ENCODE measurements around the gene PDZD7.

Gene PDZD7

DNA sequence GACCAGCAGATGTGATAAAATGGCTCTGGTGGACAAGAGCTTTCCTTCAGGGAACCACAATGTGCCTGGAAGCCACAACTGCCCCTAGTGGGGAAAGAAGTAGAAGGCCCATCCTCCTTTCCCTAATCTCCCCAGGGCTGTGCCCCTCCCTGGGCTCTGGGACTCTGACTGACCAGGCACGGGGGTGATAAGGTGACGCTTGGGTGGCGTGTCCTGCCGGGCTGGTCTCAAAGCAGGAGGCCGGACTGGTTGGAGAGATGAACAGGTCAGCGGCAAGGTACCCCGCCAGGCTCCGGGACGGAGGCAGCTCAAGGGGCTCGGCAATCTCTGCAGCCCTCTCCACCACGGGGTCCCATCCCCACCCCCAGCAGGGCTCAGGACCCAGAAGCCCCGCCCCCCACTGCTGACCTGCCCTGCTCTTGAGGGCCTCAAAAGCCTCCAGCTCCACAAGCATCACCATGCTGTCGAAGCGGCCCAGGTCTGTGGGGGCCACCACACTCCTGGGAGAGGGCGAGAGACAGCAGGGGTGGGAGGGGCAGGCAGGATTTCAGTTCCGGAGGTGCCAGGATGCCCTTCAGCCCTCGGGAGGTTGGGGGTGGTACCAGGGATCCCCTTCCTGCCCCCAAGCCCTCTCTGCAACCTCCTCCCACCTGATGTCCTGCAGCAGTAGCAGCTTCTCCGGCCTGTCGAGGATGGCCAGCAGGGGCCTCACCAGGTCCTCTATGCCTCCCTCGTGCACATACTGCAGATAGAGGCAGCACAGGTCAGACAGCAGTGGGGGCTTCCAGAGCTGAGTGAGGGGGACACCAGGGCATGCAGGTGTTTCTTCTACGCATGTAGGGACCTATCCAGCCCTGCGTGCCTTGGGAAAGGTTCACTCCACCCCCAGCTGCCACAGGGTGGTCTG lies 19.2 kb downstream of the PDZD7 start:
- TF ChIP-seq, protein P1, sequence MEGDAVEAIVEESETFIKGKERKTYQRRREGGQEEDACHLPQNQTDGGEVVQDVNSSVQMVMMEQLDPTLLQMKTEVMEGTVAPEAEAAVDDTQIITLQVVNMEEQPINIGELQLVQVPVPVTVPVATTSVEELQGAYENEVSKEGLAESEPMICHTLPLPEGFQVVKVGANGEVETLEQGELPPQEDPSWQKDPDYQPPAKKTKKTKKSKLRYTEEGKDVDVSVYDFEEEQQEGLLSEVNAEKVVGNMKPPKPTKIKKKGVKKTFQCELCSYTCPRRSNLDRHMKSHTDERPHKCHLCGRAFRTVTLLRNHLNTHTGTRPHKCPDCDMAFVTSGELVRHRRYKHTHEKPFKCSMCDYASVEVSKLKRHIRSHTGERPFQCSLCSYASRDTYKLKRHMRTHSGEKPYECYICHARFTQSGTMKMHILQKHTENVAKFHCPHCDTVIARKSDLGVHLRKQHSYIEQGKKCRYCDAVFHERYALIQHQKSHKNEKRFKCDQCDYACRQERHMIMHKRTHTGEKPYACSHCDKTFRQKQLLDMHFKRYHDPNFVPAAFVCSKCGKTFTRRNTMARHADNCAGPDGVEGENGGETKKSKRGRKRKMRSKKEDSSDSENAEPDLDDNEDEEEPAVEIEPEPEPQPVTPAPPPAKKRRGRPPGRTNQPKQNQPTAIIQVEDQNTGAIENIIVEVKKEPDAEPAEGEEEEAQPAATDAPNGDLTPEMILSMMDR (IDR thresholded peaks at IDR 0.05; ENCODE audit: borderline replicate concordance, control extremely low read depth, extremely low read depth, insufficient read depth, missing control alignments) = no peak
- in situ Hi-C loops (cut with MboI; ENCODE audit: low sequenced_read_pairs, unreplicated experiment) = no loop called here
- no peak for DNase-seq (ENCODE audit: low spot score)

DNA sequence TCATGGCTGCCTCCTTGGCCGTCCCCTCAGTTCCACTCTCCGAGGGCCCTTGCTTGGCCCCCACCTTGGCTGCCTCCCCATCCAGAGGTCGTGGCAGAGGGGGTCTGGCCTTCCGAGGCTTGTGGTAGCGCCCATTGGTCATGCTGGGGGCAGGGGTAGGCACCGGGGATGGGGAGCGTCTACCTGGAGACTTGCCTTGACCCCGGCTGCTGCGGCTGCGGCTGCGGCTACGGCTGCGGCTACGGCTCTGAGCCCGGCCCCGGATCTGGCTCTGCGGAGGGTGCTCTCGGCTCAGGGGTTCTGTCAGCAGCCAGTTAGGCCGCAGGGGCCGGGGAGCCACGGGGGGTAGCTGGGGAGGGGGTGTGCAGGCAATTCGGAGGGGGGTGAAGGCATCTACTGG lies 20.6 kb downstream of the PDZD7 start:
- TF ChIP-seq, protein P1 (IDR thresholded peaks at IDR 0.05; ENCODE audit: borderline replicate concordance, control extremely low read depth, extremely low read depth, insufficient read depth, missing control alignments) = no peak
- in situ Hi-C loops (cut with MboI; ENCODE audit: low sequenced_read_pairs, unreplicated experiment) = no loop called here
- DNase-seq (ENCODE audit: low spot score) = no peak

- DNase-seq (ENCODE audit: low spot score) = no peak
- TF ChIP-seq, protein P1 (IDR thresholded peaks at IDR 0.05; ENCODE audit: borderline replicate concordance, control extremely low read depth, extremely low read depth, insufficient read depth, missing control alignments) = no peak
- in situ Hi-C loops (cut with MboI; ENCODE audit: low sequenced_read_pairs, unreplicated experiment) = no loop called here
Observed at GRCh38 chr10:101008823-101009423, 22.0 kb downstream of the PDZD7 start.

DNA sequence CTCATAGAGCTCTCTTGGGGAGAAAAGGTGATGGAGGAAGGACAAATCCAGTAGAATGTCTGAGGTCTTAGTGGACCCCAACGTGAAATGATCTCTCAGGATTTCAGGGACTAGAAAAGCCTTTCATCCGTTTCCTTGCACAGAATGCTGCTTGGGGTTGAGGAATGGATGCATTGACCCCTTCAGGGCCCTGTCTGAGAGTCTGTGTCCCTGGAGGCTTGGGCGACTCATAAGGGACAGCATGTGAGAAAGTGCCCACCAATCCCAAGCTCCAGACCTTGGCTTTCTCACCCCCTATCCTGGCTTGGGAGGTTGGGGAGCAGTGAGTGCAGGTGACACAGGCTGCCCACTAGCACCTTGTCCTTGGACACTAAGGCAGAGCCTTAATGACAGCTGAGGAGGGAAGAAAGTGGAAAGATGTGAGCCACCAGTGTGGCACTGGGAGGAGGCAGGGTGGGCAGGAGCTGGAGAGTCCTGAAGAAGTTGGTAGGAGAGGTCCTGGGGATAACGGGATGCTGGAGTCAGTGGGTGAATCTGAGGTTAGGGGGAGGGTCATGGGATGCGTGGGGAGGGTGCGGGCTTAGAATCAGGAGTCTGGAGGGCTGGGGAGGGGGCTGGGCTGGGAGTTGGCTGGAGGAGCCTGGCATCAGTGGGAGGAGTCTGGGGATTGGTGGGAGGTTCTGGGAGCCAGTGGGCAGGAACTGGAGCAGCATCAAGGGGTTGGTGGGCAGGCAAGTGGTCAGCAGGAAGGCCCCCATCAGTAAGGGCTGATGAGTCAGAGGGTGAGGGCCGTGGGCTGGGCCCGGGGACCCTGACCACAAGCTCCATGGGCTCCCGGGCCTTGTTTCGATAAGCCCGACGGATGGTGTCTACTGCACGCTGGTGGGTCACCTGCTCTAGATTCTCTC lies 22.8 kb downstream of the PDZD7 start:
- in situ Hi-C loops (cut with MboI; ENCODE audit: low sequenced_read_pairs, unreplicated experiment) = no loop called here
- TF ChIP-seq, protein P1 (IDR thresholded peaks at IDR 0.05; ENCODE audit: borderline replicate concordance, control extremely low read depth, extremely low read depth, insufficient read depth, missing control alignments) = no peak

GRCh38 chr10:101007099-101007711 lies 23.7 kb downstream of the PDZD7 start:
- DNase-seq (ENCODE audit: low spot score) = no peak
- in situ Hi-C loops (cut with MboI; ENCODE audit: low sequenced_read_pairs, unreplicated experiment) = no loop called here
- TF ChIP-seq, protein P1 (IDR thresholded peaks at IDR 0.05; ENCODE audit: borderline replicate concordance, control extremely low read depth, extremely low read depth, insufficient read depth, missing control alignments) = no peak

More for the DNA sequence above, 22.8 kb downstream of the PDZD7 start:
- no peak for DNase-seq (ENCODE audit: low spot score)

All from GM13976 (cell line).